Heart left ventricle (tissue), 13 donors: Measurements from ENCODE around the gene H2BW2.
"Not testable (repeated sequence)": the region's sequence is repeated elsewhere in the genome, so short reads cannot be mapped to it uniquely, and the experiment has no call there.

Experiments used
- CTCF ChIP-seq, 12 donors: fragments of 200-600 bp; sonication (generic) in 4 of 12; IDR thresholded peaks; one replicate each; pipeline versions ENCODE4 v1.5.0 to v1.8.0; 2018 to 2022; ENCODE audit warnings: antibody characterized with exemption in 12 of 12, mild to moderate bottlenecking in 5 of 12
- POLR2A ChIP-seq, 2 donors: fragments of 450-650 bp; IDR thresholded peaks; one replicate each; pipeline ENCODE4 v1.6.1; 2017; ENCODE audit warnings: antibody characterized with exemption in 2 of 2, mild to moderate bottlenecking in 2 of 2, moderate library complexity in 2 of 2
- donor health status: ischemic (EF 13 %, LVEDD 7.1; RV severe dilation, severe dysfunction).
- donor health status: DM: no; HTN: yes; CAD: no.
- donor health status: DM: no; HTN: no; CAD: no.
- donor health status: ischemic (EF 25% LVEDD 6.9; RV normal size, moderate dysfunction).
- donor health status: ischemic (EF 25% LVEDD 5.7; RV mildly dilated, moderate dysfunction).
- donor health status: ischemic (EF 35%, LVEDD 5.7; RV mildly dilated, moderate dysfunction).
- donor health status: nonischemic (EF 11% LVEDD 7.7; RV severe dilation, severe dysfunction).
- donor health status: DM: yes; HTN: yes; CAD: no.
- donor health status: PGD.
- donor health status: ischemic (EF 29% LVEDD 5.4; RV normal size, mild dysfunction).
- donor health status: nonischemic (EF 23%, LVEDD 6.1; RV moderate dilation, normal function).

GRCh38 chrX:104054956-104055355 lies 15.2 kb downstream of the H2BW2 start:
- TF ChIP-seq CTCF, POLR2A (IDR thresholded peaks at IDR 0.05): not testable (repeated sequence)
